Adrenal gland (tissue), 12 donors: Measurements from ENCODE around the gene CRACR2B. TPM values are rescaled to one million over a fixed set of nuclear protein-coding genes. Genes with fewer than 3 reads are reported as not detected.

Source experiments
- DNase-seq, 7 donors: peaks; one replicate each; pipeline ENCODE4 v3.0.0-alpha.2; 2019 to 2020
- H3K27ac ChIP-seq, 5 donors: fragments of 200-600 bp; sonication (generic) in 4 of 5; 1 replicate in 3 of 5; 2 replicates in 2 of 5; pipeline versions ENCODE4 v1.5.1 to v1.8.0; 2016 to 2020; ENCODE audit warnings: mild to moderate bottlenecking in 1 of 5
- H3K27me3 ChIP-seq: fragments of 200-600 bp; 2 replicates; pipeline ENCODE4 v1.8.0; 2021
- H3K36me3 ChIP-seq, 2 donors: fragments of 200-600 bp; replicated peaks in 1 of 2; 1 replicate in 1 of 2; 2 replicates in 1 of 2; pipeline versions ENCODE4 v1.5.1 to v1.8.0; 2018 to 2022
- H3K4me1 ChIP-seq, 2 donors: fragments of 200-600 bp; replicated peaks in 1 of 2; 1 replicate in 1 of 2; 2 replicates in 1 of 2; pipeline versions ENCODE4 v1.5.1 to v1.8.0; 2018 to 2021
- H3K4me3 ChIP-seq, 4 donors: fragments of 200-600 bp; sonication (generic) in 3 of 4; one replicate each; pipeline ENCODE4 v1.5.1; 2016 to 2018
- H3K9me3 ChIP-seq, 3 donors: fragments of 200-600 bp; sonication (generic) in 1 of 3; replicated peaks in 1 of 3; 1 replicate in 2 of 3; 2 replicates in 1 of 3; pipeline versions ENCODE4 v1.5.1 to v1.8.0; 2016 to 2021
- CTCF ChIP-seq, 6 experiments: fragments of 450-650 bp in 4 of 6; fragments of 200-600 bp in 2 of 6; sonication (generic) in 1 of 6; IDR thresholded peaks; 1 replicate in 5 of 6; 2 replicates in 1 of 6; pipeline versions ENCODE4 v1.5.1 to v1.8.0; 2016 to 2021; ENCODE audit warnings: antibody characterized with exemption in 6 of 6, mild to moderate bottlenecking in 2 of 6, moderate library complexity in 1 of 6
- POLR2A ChIP-seq, 2 donors: fragments of 450-650 bp; IDR thresholded peaks; one replicate each; pipeline ENCODE4 v1.6.1; 2017; ENCODE audit warnings: antibody characterized with exemption in 2 of 2, mild to moderate bottlenecking in 2 of 2, moderate library complexity in 1 of 2
- WGBS, 4 donors: extraction: QIAGEN DNeasy Blood & Tissue Kit in 2 of 4; methylation state at CpG; one replicate each; pipeline versions ENCODE4 v1.1.5 to v1.1.7; 2013 to 2017; 5-methylcytosine and 5-hydroxymethylcytosine counted together
- intact Hi-C, 2 donors: fragments of 100-400 bp; cut with DNase I; formaldehyde crosslinking; loops; one replicate each; pipeline versions ENCODE4 v1.14.1 to v1.15.0; 2022 to 2023
- polyA plus RNA-seq, 3 donors: library from polyadenylated mRNA; stranded (reverse); fragments of 200-250 nt in 2 of 3; fragments of 350-450 nt in 1 of 3; fragmentation: Illumina TruSeq in 1 of 3; extraction: RNeasy Lipid Tissue Mini Kit (QIAGEN cat#74804) in 1 of 3; gene quantifications; one replicate each; pipeline ENCODE4 v1.2.3, GENCODE V29; 2013 to 2014
- total RNA-seq, 9 donors: library from RNA; depleted of rRNA in 4 of 9; stranded (reverse); fragments of >200 nt in 4 of 9; fragments of 120-200 nt in 1 of 9; fragmentation: NEBNext Ultra II Directional in 1 of 9; extraction: Animal tissue kit (Norgen Biotek cat#: 25700) in 1 of 9; gene quantifications; one replicate each; pipeline versions ENCODE4 v1.1.0 to v1.2.4, GENCODE V29; 2013 to 2023
- donor health status: healthy with polysubstance abuse.
- donor health status: Bipolar disorder and iron deficiency.
- donor health status: DM: yes; HTN: yes; CAD: no.
- donor health status: DM: no; HTN: no; CAD: no.
- donor health status: DM: no; HTN: no; CAD: no.
- donor health status: DM: yes; HTN: yes; CAD: no.

The CRACR2B gene
- total and polyA plus RNA-seq, 12 donors = 1.0 to 91.3 (median 15.6) TPM

- H3K9me3 ChIP-seq = no peaks in the 10 kb centered on the region
- no peaks in the 10 kb centered on the region for H3K36me3 ChIP-seq
- H3K27ac ChIP-seq = no peak overlapping the region
- no peak overlapping the region for H3K4me3 ChIP-seq
- DNase-seq = no peak
- peaks cover 12% of the 10 kb centered on the region for H3K27me3 ChIP-seq
- no peak for TF ChIP-seq CTCF (IDR thresholded peaks at IDR 0.05)
- no peak for TF ChIP-seq POLR2A (IDR thresholded peaks at IDR 0.05)
- 30 to 42% (median 42%) methylated on average over 8 to 28 of the region's 28 CpGs; no CpG with 5 or more reads in 1 of the 4 donors for whole genome bisulfite sequencing, 4 donors
- peaks cover 0 to 7% of the 10 kb centered on the region in 2 donors for H3K4me1 ChIP-seq
- intact Hi-C loops = no loop called here
Observed at GRCh38 chr11:788009-788640, 39.6 kb upstream of the CRACR2B start.

- intact Hi-C loops = no loop called here
- Histone ChIP-seq H3K9me3 (no peaks in the 10 kb centered on the region), H3K36me3 (peaks cover 0 to 6% of the 10 kb centered on the region in 2 donors), H3K4me1 (no peaks in the 10 kb centered on the region), H3K4me3 (no peak overlapping the region), H3K27ac (no peak overlapping the region), H3K27me3 (peaks cover 12% of the 10 kb centered on the region)
- TF ChIP-seq CTCF (IDR thresholded peaks at IDR 0.05) (no peak), POLR2A (IDR thresholded peaks at IDR 0.05) (no peak)
- DNase-seq = no peak
- 28 to 67% (median 40%) methylated on average over 1 to 31 of the region's 31 CpGs for WGBS, 4 donors
Observed at GRCh38 chr11:788953-789940, 38.5 kb upstream of the CRACR2B start.

- no peak for DNase-seq
- H3K36me3 ChIP-seq = peaks cover 0 to 6% of the 10 kb centered on the region in 2 donors
- H3K27me3 ChIP-seq = peaks cover 12% of the 10 kb centered on the region
- no peak within 1 kb of the TSS for H3K27ac ChIP-seq
- 0 to 11% (median 5%) methylated on average over 1 to 44 of the region's 44 CpGs; no CpG with 5 or more reads in 1 of the 4 donors for WGBS, 4 donors
- peaks cover 0 to under 1% of the 10 kb centered on the region in 2 donors for H3K4me1 ChIP-seq
- no peak within 1 kb of the TSS for H3K4me3 ChIP-seq
- no peak for TF ChIP-seq CTCF (IDR thresholded peaks at IDR 0.05)
- TF ChIP-seq POLR2A (IDR thresholded peaks at IDR 0.05) = no peak
- H3K9me3 ChIP-seq = no peaks in the 10 kb centered on the region
- intact Hi-C loops = no loop called here
Observed at GRCh38 chr11:789943-790342, 37.8 kb upstream of the CRACR2B start, which contains the start of gene CEND1. TSS of gene CEND1 (minus strand) at chr11:790090. CDS start at chr11:788576, 1,514 bp downstream.
